ENCODE data around the gene AP4M1.

Gene AP4M1

GRCh38 chr7:100156331-100157068 lies 55.1 kb downstream of the AP4M1 start:
- peak; percentile 47 for DNase-seq (ENCODE audit: low spot score)
- TF ChIP-seq, protein P1, sequence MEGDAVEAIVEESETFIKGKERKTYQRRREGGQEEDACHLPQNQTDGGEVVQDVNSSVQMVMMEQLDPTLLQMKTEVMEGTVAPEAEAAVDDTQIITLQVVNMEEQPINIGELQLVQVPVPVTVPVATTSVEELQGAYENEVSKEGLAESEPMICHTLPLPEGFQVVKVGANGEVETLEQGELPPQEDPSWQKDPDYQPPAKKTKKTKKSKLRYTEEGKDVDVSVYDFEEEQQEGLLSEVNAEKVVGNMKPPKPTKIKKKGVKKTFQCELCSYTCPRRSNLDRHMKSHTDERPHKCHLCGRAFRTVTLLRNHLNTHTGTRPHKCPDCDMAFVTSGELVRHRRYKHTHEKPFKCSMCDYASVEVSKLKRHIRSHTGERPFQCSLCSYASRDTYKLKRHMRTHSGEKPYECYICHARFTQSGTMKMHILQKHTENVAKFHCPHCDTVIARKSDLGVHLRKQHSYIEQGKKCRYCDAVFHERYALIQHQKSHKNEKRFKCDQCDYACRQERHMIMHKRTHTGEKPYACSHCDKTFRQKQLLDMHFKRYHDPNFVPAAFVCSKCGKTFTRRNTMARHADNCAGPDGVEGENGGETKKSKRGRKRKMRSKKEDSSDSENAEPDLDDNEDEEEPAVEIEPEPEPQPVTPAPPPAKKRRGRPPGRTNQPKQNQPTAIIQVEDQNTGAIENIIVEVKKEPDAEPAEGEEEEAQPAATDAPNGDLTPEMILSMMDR (IDR thresholded peaks at IDR 0.05; ENCODE audit: extremely low read depth, missing control alignments) = no peak

GRCh38 chr7:100157069-100157333 lies 55.6 kb downstream of the AP4M1 start:
- TF ChIP-seq, protein P1 (IDR thresholded peaks at IDR 0.05; ENCODE audit: extremely low read depth, missing control alignments) = no peak
- DNase-seq (ENCODE audit: low spot score) = no peak

DNA sequence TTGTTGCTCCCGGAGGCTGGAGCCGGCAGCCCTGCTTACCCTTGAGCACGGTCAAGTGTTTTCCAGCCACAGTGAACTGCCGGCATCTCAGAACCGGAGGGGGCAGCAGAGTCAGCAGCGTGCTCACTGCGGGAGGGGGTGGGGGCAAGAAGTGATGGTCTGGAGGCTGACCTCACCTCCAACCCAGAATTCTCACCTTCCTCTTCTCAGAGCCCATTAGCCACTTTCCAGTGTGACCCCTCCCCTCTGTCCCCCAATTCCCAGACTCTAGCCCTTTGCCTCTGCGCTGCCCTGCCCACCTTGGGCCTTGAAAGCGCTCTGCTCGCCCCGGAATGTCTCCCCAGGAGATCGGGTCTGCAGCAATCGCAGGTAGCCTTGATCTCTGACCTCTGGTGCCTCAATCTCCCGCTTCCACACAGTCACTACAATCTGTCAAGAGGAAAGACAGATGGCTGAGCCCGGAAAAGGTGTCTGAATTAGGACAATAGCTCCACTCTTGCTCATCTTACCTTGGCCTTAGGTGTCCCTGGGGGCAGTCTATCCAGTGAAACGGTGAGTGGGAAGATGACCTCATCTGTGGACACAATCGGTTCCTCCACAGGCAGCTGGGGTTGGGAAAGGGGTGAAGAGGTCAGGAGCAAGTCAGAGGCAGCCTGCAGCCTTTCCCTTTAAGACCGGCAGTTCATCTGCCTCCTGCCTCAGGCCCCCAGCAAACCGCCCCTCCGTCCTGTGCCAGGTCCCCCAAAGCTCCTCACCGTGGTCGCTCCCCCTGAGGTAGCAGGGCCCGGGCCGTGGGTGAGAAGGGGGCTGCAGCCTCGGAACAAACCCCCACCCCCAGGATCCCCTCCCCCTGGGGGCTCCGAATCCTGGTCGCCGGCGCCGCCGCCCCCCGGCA lies 56.1 kb downstream of the AP4M1 start:
- DNase-seq (ENCODE audit: low spot score) = peak; percentile 58
- TF ChIP-seq, protein P1 (IDR thresholded peaks at IDR 0.05; ENCODE audit: extremely low read depth, missing control alignments) = no peak

All from GM20000 (cell line).